DMS 273 (cell line): Measurements from ENCODE around the gene KDR.

Experiments used
- DNase-seq: peaks from one replicate; lab custom pipeline; 2025; ENCODE audit not compliant: unreplicated experiment; lab: John Stamatoyannopoulos, UW

The KDR gene

GRCh38 chr4:55031158-55031557 lies 94.2 kb downstream of the KDR start:
- DNase-seq = no peak

- no peak for DNase-seq
These were observed 94.8 kb downstream of the KDR start for GRCh38 chr4:55030589-55030988.

GRCh38 chr4:55029821-55030503 lies 95.4 kb downstream of the KDR start:
- no peak for DNase-seq

GRCh38 chr4:55029321-55029720 lies 96.1 kb downstream of the KDR start:
- DNase-seq = no peak
